ENCODE results near the gene ARFGAP3.

The ARFGAP3 gene

DNA sequence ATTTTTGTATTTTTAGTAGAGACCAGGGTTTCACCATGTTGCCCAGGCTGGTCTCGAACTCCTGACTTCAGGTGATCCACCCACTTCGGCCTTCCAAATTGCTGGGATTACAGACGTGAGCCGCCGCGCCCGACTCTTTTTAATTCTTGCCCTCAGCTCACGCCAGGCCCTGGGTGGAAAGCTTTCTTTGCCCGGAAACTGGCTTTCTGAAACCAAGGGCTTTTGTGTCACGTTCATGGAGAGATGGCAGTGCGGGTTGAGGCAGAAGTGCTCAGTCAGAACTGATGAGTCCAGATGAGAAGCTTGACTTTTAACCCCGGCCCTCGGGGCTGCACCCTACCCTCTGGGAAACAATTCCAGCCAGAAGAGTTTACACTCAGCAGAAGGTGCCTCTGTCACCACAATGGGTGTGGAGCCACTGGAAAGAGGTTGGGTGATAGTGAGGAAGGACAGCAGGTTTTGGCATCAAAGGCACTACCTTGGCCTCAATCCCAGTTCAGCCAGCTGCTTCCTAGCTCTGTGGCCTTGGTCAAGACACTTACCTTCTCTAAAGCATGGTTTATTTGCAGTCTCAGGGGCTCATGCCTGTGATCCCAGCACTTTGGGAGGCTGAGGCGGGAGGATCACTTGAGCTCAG, 890 bp upstream of the ARFGAP3 start:
- no peak for DNase-seq

DNA sequence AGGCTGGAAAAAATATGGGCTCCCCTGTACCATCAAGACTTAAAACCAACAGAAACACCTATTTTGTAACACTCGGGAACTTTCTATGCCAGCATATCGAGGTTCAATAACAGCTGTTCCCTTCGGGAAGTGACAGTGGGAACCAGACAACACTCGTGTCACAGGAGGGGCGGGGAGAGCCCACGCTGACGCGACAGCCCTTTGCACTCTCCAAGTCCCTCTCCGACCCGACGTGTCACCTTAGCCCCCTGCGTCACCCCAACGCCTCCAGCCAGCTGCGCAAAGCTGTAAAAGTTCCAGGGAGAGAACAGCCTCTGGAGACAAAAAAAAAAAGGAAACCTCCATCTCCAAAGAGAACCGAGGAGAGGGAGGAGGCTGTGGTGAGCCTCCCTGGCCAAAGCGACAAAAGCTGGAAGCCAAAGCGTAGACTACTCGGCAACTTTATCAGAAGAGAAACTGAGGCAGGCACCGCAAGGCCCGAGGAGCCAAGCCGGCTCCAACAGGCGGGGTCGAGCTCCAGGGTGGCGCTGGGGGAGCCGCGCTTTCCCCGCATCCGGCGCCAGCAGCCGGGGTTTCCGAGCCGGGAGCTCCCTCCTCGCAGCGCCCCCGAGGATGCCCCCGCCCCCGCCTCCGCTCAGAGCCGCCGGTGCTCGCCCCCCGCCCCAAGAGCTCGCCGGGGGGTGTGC, 751 bp downstream of the ARFGAP3 start:
- peak; percentile 21 for DNase-seq

DNA sequence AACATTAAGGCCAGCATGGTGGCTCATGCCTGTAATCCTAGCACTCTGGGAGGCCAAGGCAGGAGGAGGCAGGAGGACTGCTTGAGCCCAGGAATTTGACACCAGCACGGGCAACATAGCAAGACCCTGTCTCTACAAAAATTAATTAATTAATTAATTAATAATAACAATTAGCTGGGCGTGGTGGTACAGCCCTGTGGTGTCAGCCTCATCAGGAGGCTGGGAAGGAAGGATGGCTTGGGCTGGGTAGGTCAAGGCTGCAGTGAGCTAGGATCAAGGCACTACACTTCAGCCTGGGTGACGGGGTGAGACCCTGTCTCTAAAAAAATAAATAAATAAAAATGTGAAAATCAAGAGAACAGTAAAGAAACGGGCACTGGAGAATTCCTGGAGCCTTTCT, 1.4 kb downstream of the ARFGAP3 start:
- no peak for DNase-seq

GRCh38 chr22:42855211-42855610, 1.9 kb downstream of the ARFGAP3 start:
- no peak for DNase-seq

- peak; percentile 12 for DNase-seq
Measured at GRCh38 chr22:42848941-42849550, 8.0 kb downstream of the ARFGAP3 start.

DNA sequence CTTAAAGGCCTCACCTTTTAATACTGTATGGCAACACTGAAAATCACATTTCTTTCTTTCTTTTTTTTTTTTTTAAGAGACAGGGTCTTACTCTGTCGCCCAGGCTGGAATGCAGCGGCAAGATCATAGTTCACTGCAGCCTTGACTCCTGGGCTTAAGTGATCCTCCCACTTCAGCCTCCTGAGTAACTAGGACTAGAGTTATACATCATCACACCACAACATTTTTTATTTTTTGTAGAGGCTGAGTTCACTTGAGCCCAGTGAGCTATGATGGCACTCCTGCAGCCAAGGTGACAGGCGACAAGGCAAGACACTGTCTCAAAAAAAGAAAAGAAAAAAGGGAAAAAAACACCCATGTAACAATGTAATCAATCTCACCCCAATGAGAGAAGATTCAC, 10.0 kb downstream of the ARFGAP3 start:
- DNase-seq: no peak

DNA sequence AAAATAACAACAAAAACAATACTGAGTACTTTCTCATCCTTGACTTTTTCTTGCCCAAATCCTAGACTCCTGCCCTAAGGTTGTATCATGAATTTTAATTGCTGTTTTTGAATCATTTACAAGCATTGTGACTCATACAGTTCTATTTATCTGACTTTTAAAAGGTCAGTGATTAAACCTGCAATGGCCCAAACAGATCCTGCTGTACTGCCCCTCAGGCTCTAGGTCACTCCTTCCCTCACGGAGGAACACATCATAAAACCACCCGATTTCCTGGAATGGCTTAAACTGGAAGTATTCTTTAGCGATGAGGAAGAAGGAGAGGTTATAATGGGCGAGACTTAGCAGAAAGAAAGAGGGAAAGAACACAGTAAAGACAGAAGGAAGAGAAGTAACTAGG, 12.3 kb downstream of the ARFGAP3 start:
- DNase-seq: peak; percentile 44

DNA sequence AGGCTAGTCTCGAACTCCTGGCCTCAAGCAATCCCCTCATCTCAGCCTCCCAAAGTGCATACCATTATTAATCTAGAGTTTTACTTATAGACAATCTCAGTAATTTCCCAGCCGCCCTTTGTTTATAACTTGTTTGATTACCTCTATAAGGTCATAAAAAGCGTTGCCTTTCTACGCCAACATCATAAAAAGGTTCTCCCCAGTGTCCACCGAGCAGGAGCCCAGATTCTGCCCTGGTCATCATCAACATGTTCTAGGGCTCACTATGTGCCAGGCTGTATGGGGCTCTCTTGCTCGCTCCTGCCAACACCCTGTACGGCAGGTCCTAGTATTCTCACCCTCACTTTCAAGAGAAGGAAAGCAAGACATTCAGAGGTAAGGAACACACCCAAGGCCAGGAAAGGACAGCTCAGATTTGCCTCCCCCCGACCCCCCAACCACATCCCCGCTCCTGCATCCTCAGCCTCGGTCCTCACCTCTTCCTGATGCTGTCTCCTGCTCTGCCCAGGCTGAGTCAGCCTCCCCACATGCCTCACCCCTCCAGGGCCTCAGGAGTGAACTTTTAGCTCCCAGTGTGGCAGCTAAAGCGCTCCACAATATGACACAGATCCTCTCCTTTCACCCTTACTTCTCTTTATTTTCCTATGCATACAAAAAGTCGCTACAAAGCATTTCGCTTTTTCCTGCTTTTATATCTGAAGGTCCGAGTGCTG, 14.3 kb downstream of the ARFGAP3 start:
- DNase-seq: no peak

- no peak for DNase-seq
Measured at GRCh38 chr22:42841444-42841843, 15.6 kb downstream of the ARFGAP3 start.

- no peak for DNase-seq
Measured at GRCh38 chr22:42837556-42837955, 19.5 kb downstream of the ARFGAP3 start.

DNA sequence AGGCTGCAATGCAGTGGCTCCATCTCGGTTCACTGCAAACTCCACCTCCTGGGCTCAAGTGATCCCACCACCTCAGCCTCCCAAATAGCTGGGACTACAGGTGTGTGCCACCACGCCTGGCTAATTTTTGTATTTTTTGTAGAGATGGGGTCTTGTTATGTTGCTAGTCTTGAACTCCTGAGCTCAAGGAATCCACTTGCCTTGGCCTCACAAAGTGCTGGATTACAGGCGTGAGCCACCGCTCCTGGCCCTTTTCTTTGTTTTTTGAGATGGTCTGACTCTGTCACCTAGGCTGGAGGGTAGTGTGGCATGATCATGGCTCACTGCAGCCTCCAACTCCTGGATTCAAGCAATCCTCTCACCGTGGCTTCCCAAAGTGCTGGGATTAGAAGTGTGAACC, 21.0 kb downstream of the ARFGAP3 start:
- DNase-seq: no peak

GRCh38 chr22:42834177-42834949, 22.7 kb downstream of the ARFGAP3 start:
- no peak for DNase-seq

GRCh38 chr22:42833104-42833503, 24.0 kb downstream of the ARFGAP3 start:
- no peak for DNase-seq

- DNase-seq: no peak
Measured at GRCh38 chr22:42831712-42832111, 25.4 kb downstream of the ARFGAP3 start.

- no peak for DNase-seq
Measured at GRCh38 chr22:42830161-42830560, 26.9 kb downstream of the ARFGAP3 start.

GRCh38 chr22:42829302-42829701, 27.8 kb downstream of the ARFGAP3 start:
- no peak for DNase-seq

GRCh38 chr22:42825796-42826195, 31.3 kb downstream of the ARFGAP3 start:
- DNase-seq: no peak

DNA sequence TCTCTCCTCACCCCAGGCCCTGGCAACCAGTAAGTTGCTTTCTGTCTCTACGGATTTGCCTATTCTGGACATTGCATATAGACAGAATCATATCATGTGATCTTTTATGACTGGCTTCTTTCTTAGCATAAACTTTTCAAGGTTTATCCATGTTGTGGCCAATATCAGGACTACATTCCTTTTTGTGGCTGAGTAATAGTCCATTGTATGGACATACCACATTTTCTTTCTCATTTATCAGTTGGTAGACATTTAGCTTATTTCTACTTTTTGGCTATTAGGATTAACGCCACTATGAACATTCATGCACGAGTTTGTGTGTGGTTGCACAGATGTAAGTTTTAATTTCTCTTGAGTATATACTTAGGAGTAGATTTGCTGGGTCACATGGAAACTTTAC, 35.7 kb downstream of the ARFGAP3 start:
- no peak for DNase-seq

DNA sequence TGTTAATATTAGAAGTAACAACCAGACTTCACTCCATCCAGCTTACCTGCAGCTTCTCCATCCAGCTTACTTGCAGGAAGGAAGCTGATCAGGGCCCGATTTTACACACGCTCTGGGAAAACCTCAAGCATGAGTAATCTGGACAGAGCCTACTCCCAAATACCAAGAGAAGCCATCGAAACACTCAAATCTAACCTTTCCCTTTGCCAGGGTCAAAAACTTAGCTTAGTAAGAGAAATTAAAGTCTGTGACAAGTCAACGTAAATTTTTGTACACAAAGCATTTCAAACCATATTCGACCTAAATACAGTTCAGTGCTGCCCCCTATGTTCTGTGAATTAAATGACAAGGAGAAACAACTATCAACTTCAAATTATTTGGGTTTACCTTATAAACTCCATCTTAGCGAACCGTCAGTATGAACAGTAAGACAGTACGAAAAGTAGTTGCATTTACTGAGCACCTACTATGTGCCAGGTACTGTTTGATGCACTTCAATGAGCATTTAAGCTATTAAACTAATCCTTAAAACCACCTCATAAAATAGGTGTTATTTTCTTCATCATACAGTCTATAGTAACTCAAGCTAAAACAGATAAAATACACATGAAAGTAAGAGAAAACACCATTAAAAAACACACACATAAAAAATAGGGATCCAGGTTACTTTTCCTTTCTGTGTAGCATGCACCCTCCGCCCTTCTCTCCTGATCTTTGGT, 36.9 kb downstream of the ARFGAP3 start:
- peak; percentile 77 for DNase-seq

DNA sequence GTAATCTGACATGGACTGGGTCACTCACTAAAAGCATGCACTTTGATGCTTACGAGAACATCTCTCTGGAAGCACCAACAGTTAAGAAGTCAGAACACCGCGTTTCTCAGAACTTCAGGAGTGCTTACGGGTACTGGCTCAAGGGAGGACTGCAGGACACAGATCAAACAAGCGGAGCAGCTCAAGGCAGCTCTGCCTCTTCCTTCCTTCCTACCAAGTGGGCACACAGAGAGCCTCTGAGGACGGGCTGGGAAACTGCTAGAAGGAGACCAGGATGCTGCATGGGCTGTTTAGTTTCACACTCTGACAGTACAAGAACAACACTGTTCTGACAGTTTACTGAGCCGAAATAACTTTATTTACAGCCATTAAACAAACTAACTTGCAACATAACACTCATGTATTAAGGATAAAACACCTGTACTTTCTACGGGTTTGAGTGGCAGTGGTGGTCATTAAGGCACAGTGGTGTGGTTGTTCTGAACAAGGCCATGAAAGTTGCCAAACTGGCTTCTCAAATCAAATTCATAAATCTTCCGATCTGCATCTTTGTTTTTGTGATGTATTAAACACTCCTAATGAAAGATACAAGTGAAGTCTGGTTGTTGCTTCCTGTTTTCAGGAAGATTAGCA, 37.5 kb downstream of the ARFGAP3 start:
- DNase-seq: no peak

GRCh38 chr22:42817556-42817955, 39.5 kb downstream of the ARFGAP3 start:
- no peak for DNase-seq

- DNase-seq: no peak
Measured at GRCh38 chr22:42816336-42816735, 40.7 kb downstream of the ARFGAP3 start.

All from HCEC 1CT (cell line).